ENCODE results near the gene TWIST2. TPM values are rescaled to one million over a fixed set of nuclear protein-coding genes. Genes with fewer than 3 reads are reported as not detected.

The TWIST2 gene
- total RNA-seq, 1 donor from 2014 or later, result 6.8 TPM

DNA sequence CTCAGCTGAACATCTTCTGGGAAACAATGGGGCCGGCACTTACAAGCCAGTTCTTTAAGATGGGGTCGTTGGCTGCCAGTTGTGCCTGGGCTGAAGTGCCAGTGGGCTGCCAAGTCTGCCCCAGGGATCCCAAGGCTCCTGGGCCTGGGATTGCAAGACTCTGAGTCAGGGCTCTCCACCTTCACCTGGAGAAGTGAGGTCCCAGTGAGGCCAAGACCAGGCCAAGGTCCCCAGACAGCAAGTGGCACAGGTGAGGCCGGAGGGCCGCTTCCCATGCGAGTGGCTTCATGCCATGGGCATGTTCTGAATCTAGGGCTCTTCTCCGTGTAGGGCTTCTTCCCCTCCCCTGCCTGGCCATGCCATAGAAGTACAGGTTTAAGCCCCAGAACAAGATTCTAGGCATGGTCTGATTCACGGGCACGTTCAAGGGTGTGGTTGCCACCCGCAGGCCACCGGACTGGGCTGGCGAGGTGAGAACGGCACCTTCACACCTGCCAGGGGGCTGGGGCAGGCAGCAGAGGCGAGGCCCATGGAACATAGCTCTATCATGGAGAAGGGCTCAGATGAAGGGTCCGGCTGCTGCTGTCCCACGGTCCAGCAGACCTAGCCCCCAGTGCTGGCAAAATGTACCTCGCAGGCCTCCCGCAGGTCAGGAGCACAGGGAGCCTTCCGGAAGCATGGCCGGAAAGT lies 36.4 kb downstream of the TWIST2 start:
- Histone ChIP-seq H3K4me1 (ENCODE audit: control insufficient read depth in 3 of 3, insufficient read depth in 3 of 3, low read length in 3 of 3) (peaks cover 3 to 9% (median 4%) of the 10 kb centered on the region in 3 donors), H3K36me3 (ENCODE audit: control insufficient read depth in 3 of 3, insufficient read depth in 3 of 3, low read length in 3 of 3) (no peaks in the 10 kb centered on the region), H3K27me3 (ENCODE audit: control insufficient read depth in 3 of 3, insufficient read depth in 3 of 3, low read length in 3 of 3) (peaks cover 4 to 49% (median 33%) of the 10 kb centered on the region in 3 donors), H3K9ac (ENCODE audit: low read depth in 1 of 3, low read length in 3 of 3) (no peak overlapping the region), H3K9me3 (ENCODE audit: control insufficient read depth in 3 of 3, low read length in 3 of 3) (no peaks in the 10 kb centered on the region), H3K4me3 (ENCODE audit: low read length in 3 of 3) (no peak overlapping the region), H3K27ac (ENCODE audit: low read depth, low read length) (no peak overlapping the region)

DNA sequence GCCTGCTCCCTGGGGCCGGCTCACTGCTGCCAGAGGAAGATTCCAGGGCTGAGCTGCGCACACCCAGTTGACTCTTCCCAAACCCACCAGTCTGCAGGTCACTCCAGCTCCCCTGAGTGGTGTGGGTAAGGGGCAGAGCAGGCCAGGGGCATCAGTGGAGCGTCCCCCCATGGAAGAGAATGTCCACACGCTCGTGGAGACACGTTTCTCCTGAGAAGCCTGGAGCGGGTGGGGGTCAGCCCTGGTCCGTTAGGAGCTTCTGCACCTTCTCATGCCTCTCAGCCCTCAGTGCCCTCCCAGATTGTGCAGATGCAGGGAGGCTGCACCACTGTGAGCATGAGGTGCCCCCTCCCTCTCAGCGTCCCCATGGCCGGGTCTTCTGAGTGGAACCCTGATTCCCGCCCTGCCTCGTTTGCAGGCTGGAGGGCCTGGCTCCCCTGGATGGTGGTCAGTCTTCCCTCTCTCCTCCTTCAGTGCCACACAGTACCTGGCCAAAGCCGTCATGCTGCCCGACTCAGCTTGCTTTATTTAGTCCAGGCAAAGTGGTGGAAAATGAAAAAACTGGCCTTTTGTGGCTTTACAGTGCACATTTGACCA lies 37.0 kb downstream of the TWIST2 start:
- peaks cover 4 to 45% (median 33%) of the 10 kb centered on the region in 3 donors for H3K27me3 ChIP-seq (ENCODE audit: control insufficient read depth in 3 of 3, insufficient read depth in 3 of 3, low read length in 3 of 3)
- no peak overlapping the region for H3K9ac ChIP-seq (ENCODE audit: low read depth in 1 of 3, low read length in 3 of 3)
- H3K4me3 ChIP-seq (ENCODE audit: low read length in 3 of 3), result no peak overlapping the region
- no peak overlapping the region for H3K27ac ChIP-seq (ENCODE audit: low read depth, low read length)
- H3K4me1 ChIP-seq (ENCODE audit: control insufficient read depth in 3 of 3, insufficient read depth in 3 of 3, low read length in 3 of 3), result peaks cover 3 to 9% (median 4%) of the 10 kb centered on the region in 3 donors
- no peaks in the 10 kb centered on the region for H3K9me3 ChIP-seq (ENCODE audit: control insufficient read depth in 3 of 3, low read length in 3 of 3)
- no peaks in the 10 kb centered on the region for H3K36me3 ChIP-seq (ENCODE audit: control insufficient read depth in 3 of 3, insufficient read depth in 3 of 3, low read length in 3 of 3)

DNA sequence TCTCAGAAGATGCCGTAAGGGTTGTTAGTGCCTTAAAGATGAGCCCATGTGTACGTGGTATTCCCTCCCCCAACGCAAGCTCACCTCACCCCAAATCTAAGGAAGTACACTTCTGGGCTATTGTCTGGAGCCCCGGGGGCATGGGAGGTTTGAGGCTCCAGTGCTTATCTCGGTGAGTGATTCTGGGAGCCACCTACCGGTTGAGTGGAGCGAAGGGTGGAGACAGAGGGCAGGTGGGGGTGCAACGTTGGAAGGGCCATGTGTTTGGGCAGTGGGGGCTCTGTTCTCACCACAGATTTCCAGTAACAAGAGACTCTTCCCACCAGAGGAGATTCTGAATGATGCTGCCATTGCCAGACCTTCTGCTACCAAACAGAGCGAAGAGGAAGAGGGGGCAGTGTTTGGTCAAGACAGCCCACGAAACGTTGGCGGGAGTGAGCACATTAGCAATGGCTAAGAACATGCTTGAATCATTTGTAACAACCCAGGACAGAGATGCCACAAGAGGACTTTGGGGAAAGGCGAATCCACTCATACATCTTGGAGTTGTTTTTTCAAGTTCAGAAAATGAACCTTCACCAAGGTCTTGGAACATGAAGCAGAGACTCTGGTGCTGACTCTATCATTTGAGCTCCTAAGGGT lies 38.7 kb downstream of the TWIST2 start:
- peaks cover 3 to 9% (median 4%) of the 10 kb centered on the region in 3 donors for H3K4me1 ChIP-seq (ENCODE audit: control insufficient read depth in 3 of 3, insufficient read depth in 3 of 3, low read length in 3 of 3)
- H3K36me3 ChIP-seq (ENCODE audit: control insufficient read depth in 3 of 3, insufficient read depth in 3 of 3, low read length in 3 of 3), result no peaks in the 10 kb centered on the region
- no peak overlapping the region for H3K9ac ChIP-seq (ENCODE audit: low read depth in 1 of 3, low read length in 3 of 3)
- no peaks in the 10 kb centered on the region for H3K9me3 ChIP-seq (ENCODE audit: control insufficient read depth in 3 of 3, low read length in 3 of 3)
- H3K27ac ChIP-seq (ENCODE audit: low read depth, low read length), result no peak overlapping the region
- peaks cover 2 to 49% (median 34%) of the 10 kb centered on the region in 3 donors for H3K27me3 ChIP-seq (ENCODE audit: control insufficient read depth in 3 of 3, insufficient read depth in 3 of 3, low read length in 3 of 3)
- H3K4me3 ChIP-seq (ENCODE audit: low read length in 3 of 3), result no peak overlapping the region

- H3K9ac ChIP-seq (ENCODE audit: low read depth in 1 of 3, low read length in 3 of 3), result no peak overlapping the region
- H3K4me1 ChIP-seq (ENCODE audit: control insufficient read depth in 3 of 3, insufficient read depth in 3 of 3, low read length in 3 of 3), result peaks cover 3 to 7% (median 4%) of the 10 kb centered on the region in 3 donors
These were observed 39.7 kb downstream of the TWIST2 start for GRCh38 chr2:238887616-238888015.

DNA sequence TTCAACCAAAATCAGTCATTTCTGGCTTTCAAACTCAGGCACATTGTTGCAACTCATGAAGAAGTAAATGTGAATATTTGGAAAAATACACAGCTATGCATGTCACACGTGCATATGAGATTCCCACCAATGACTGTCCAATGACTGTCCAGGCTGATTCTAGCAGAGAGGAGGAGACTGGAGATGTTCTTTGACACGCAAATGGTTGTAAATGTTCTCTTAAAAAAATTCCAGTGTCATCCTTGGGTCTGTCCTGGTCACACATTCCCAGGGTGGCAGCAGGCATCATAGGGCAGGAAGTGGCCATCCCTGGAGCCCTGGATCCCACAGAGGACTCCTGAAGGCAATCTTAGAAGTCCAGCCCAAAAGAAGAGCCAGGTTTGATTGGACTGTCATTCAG lies 40.9 kb downstream of the TWIST2 start:
- Histone ChIP-seq H3K9ac (ENCODE audit: low read depth in 1 of 3, low read length in 3 of 3) (no peak overlapping the region), H3K4me3 (ENCODE audit: low read length in 3 of 3) (no peak overlapping the region)

More at GRCh38 chr2:238887616-238888015, 39.7 kb downstream of the TWIST2 start:
- no peaks in the 10 kb centered on the region for H3K36me3 ChIP-seq (ENCODE audit: control insufficient read depth in 3 of 3, insufficient read depth in 3 of 3, low read length in 3 of 3)
- no peak overlapping the region for H3K4me3 ChIP-seq (ENCODE audit: low read length in 3 of 3)
- H3K9me3 ChIP-seq (ENCODE audit: control insufficient read depth in 3 of 3, low read length in 3 of 3), result no peaks in the 10 kb centered on the region
- H3K27ac ChIP-seq (ENCODE audit: low read depth, low read length), result no peak overlapping the region
- peaks cover 0 to 44% (median 31%) of the 10 kb centered on the region in 3 donors for H3K27me3 ChIP-seq (ENCODE audit: control insufficient read depth in 3 of 3, insufficient read depth in 3 of 3, low read length in 3 of 3)

DNA sequence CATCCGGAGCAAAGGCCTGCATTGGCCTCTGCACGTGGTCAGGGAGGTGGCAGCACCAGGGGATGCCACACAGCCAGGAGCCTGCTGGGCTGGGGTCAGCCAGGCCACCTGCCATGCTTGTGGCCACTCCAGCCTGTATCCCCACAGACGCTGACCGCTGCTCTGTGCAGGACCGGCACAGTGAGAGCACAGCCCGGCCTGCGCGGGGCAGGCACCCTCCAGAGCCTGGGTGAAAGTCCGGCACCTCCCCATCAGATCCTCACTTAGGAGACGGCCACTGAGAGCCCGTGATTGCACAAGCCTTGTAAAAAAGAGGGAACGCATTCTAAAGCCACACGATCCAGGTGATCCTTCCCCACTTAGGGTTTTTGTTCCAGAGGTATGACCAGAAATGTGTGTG lies 42.2 kb downstream of the TWIST2 start:
- Histone ChIP-seq H3K27me3 (ENCODE audit: control insufficient read depth in 3 of 3, insufficient read depth in 3 of 3, low read length in 3 of 3) (peaks cover 0 to 32% (median 7%) of the 10 kb centered on the region in 3 donors), H3K9me3 (ENCODE audit: control insufficient read depth in 3 of 3, low read length in 3 of 3) (no peaks in the 10 kb centered on the region), H3K4me1 (ENCODE audit: control insufficient read depth in 3 of 3, insufficient read depth in 3 of 3, low read length in 3 of 3) (peaks cover 0 to 3% (median 1%) of the 10 kb centered on the region in 3 donors), H3K27ac (ENCODE audit: low read depth, low read length) (no peak overlapping the region), H3K4me3 (ENCODE audit: low read length in 3 of 3) (no peak overlapping the region), H3K9ac (ENCODE audit: low read depth in 1 of 3, low read length in 3 of 3) (no peak overlapping the region), H3K36me3 (ENCODE audit: control insufficient read depth in 3 of 3, insufficient read depth in 3 of 3, low read length in 3 of 3) (no peaks in the 10 kb centered on the region)

More for the DNA sequence above, 40.9 kb downstream of the TWIST2 start:
- peaks cover 3 to 4% (median 3%) of the 10 kb centered on the region in 3 donors for H3K4me1 ChIP-seq (ENCODE audit: control insufficient read depth in 3 of 3, insufficient read depth in 3 of 3, low read length in 3 of 3)
- H3K9me3 ChIP-seq (ENCODE audit: control insufficient read depth in 3 of 3, low read length in 3 of 3), result no peaks in the 10 kb centered on the region
- peaks cover 0 to 36% (median 20%) of the 10 kb centered on the region in 3 donors for H3K27me3 ChIP-seq (ENCODE audit: control insufficient read depth in 3 of 3, insufficient read depth in 3 of 3, low read length in 3 of 3)
- H3K36me3 ChIP-seq (ENCODE audit: control insufficient read depth in 3 of 3, insufficient read depth in 3 of 3, low read length in 3 of 3), result no peaks in the 10 kb centered on the region
- H3K27ac ChIP-seq (ENCODE audit: low read depth, low read length), result no peak overlapping the region

DNA sequence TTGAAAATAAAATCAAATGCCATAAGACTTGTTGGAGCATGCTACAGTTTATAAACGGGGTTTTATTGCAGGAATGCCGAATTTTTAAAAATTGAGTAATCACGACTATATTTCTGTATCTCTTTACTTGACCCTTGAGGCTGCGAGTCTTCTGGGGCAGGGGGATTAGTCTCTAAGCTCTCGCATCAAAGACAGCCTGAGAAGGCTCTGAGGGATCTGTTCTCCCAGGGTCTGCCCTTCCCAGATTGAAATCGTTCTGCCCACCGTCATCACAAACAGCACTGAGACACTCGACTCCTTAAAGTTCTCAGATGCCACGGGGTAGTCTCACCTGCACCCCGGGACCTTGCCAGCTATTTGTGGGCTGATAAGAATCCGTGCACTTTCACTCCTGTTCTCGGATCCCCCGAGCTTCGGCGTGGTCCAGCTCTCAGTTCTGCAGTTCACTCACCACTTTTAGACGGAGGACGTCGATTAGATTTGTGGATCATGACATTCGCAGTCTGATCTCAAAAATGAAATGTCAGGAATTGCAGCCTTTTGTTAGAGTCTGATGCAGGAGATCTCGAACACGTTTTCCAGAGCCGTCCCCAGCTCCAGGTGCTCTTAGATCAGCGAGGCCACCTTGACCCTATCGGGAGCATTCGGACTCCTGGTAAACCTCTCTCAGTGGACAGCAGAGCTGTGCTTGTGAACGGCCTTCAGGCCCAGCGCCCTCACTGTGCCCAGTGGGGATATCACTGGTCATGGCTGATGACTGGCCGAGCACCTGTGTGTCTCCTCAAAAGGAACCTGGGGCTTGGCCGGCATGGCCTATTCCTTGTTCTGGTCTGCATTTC lies 43.0 kb downstream of the TWIST2 start:
- H3K27ac ChIP-seq (ENCODE audit: low read depth, low read length), result no peak overlapping the region
- H3K4me3 ChIP-seq (ENCODE audit: low read length in 3 of 3), result no peak overlapping the region
- no peaks in the 10 kb centered on the region for H3K36me3 ChIP-seq (ENCODE audit: control insufficient read depth in 3 of 3, insufficient read depth in 3 of 3, low read length in 3 of 3)
- no peaks in the 10 kb centered on the region for H3K9me3 ChIP-seq (ENCODE audit: control insufficient read depth in 3 of 3, low read length in 3 of 3)
- H3K27me3 ChIP-seq (ENCODE audit: control insufficient read depth in 3 of 3, insufficient read depth in 3 of 3, low read length in 3 of 3), result peaks cover 0 to 38% (median 7%) of the 10 kb centered on the region in 3 donors
- H3K4me1 ChIP-seq (ENCODE audit: control insufficient read depth in 3 of 3, insufficient read depth in 3 of 3, low read length in 3 of 3), result peaks cover 2 to 8% (median 8%) of the 10 kb centered on the region in 3 donors
- no peak overlapping the region for H3K9ac ChIP-seq (ENCODE audit: low read depth in 1 of 3, low read length in 3 of 3)

GRCh38 chr2:238891457-238892203 lies 43.7 kb downstream of the TWIST2 start:
- Histone ChIP-seq H3K9ac (ENCODE audit: low read depth in 1 of 3, low read length in 3 of 3) (no peak overlapping the region), H3K9me3 (ENCODE audit: control insufficient read depth in 3 of 3, low read length in 3 of 3) (no peaks in the 10 kb centered on the region), H3K27ac (ENCODE audit: low read depth, low read length) (no peak overlapping the region), H3K36me3 (ENCODE audit: control insufficient read depth in 3 of 3, insufficient read depth in 3 of 3, low read length in 3 of 3) (no peaks in the 10 kb centered on the region), H3K27me3 (ENCODE audit: control insufficient read depth in 3 of 3, insufficient read depth in 3 of 3, low read length in 3 of 3) (peaks cover 0 to 39% (median 13%) of the 10 kb centered on the region in 3 donors), H3K4me1 (ENCODE audit: control insufficient read depth in 3 of 3, insufficient read depth in 3 of 3, low read length in 3 of 3) (peaks cover 4 to 13% (median 8%) of the 10 kb centered on the region in 3 donors), H3K4me3 (ENCODE audit: low read length in 3 of 3) (no peak overlapping the region)

DNA sequence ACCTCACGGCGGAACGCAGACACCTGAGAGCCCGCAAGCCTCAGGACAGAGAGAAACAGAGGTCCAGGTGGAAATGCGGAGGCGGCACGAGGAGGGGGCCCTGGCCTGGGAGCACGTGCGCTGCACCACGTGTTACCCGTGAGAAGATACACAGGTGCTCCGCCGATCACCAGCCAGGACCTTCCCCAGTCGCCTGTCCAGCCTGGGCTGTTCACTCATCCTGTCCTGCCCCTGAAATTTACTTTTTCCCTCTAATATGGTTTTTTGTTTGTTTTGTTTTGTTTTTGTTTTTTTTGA lies 44.3 kb downstream of the TWIST2 start:
- Histone ChIP-seq H3K27me3 (ENCODE audit: control insufficient read depth in 3 of 3, insufficient read depth in 3 of 3, low read length in 3 of 3) (peaks cover 0 to 36% (median 15%) of the 10 kb centered on the region in 3 donors), H3K4me1 (ENCODE audit: control insufficient read depth in 3 of 3, insufficient read depth in 3 of 3, low read length in 3 of 3) (peaks cover 4 to 13% (median 8%) of the 10 kb centered on the region in 3 donors), H3K9me3 (ENCODE audit: control insufficient read depth in 3 of 3, low read length in 3 of 3) (no peaks in the 10 kb centered on the region), H3K4me3 (ENCODE audit: low read length in 3 of 3) (no peak overlapping the region), H3K9ac (ENCODE audit: low read depth in 1 of 3, low read length in 3 of 3) (no peak overlapping the region), H3K27ac (ENCODE audit: low read depth, low read length) (no peak overlapping the region), H3K36me3 (ENCODE audit: control insufficient read depth in 3 of 3, insufficient read depth in 3 of 3, low read length in 3 of 3) (no peaks in the 10 kb centered on the region)
